HG02642 (cell line): ENCODE results near the gene PRADC1.
"Not testable (repeated sequence)": the region's sequence is repeated elsewhere in the genome, so short reads cannot be mapped to it uniquely, and the experiment has no call there.

ENCODE experiments used
- ATAC-seq: cut with Tn5 transposase; IDR thresholded peaks from one replicate; pipeline ENCODE4 v1.9.1; 2021; ENCODE audit warnings: mild to moderate bottlenecking; ENCODE audit not compliant: unreplicated experiment, poor library complexity

PRADC1 gene

DNA sequence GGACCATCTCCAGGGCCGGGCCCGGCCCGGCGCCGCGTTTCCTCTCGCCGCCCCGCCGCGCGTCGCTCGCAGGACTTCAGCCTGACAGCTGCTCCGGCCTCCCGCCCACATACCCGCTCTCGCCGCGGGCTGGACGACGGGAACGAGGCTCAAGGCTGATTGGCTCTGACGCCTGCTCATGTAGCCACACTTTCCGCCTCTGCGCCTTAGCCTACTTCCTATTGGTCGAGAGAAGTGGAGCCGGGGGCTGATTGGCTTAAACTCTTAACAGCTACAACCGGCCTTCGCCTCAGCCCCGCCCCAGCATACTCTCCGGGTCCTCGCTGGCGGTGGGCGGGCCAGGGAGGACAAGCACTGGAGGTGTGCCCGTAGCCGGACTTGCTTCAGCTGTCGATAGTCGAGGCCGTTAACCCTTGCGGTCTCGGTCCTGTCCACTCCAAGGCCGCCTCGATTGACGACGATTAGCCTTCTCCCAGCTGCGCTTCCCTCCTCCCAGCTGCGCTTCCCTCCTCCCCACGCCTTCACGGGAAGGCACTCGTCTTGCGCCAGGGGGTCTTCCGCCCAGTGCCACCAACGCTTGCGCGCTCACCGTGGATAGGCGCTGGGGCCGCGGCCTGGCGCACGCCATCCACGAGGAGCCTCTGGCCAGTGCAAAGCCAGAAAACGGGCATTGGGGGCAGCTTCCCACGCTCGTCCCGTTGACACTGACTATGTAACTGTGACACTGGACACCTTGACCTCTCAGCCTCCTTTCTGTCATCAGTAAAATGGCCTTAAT is at the start of gene PRADC1:
TSS of gene PRADC1 (minus strand) at position 86 of the 778 bp plus-strand sequence. CDS start at position 7, 79 bp downstream.
- peak; percentile 93 for ATAC-seq

DNA sequence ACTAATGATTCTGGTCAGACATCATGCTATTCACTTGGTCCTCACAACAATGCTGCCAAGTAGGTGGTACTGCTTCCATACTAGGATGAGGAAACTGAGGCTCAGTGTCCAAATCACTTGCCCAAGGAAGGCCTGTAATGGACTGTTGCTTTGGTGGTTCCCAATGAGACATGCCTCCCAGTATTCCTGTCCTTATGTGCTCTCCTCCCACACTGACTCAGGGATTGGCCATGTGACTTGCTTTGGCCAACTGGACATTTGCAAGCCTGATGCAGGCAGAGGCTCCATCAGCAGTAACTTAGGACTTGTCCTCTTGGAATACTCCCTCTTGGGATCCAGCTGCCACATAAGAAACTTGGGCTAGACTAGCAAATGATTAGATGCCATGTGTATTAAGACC is 48.2 kb upstream of the PRADC1 start:
- ATAC-seq: no peak

DNA sequence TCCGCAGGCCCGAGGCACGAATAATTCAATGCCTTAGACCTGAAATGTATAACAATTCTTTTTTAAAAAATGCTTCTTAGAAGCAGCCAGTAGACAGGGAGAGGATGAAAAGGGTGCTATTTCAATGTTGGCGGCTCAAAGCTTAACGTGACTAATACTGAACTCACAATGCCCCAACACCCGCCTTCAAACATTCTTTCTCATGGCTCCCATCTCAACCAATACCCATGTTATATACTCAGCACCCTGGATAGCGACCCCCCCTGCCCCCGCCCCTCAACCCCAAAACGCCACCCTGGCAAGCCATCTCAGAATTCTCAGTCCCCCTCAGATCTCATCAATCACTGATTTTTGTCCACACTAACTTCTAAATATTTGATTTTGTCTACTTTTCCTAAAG is 46.8 kb upstream of the PRADC1 start:
- ATAC-seq: no peak

DNA sequence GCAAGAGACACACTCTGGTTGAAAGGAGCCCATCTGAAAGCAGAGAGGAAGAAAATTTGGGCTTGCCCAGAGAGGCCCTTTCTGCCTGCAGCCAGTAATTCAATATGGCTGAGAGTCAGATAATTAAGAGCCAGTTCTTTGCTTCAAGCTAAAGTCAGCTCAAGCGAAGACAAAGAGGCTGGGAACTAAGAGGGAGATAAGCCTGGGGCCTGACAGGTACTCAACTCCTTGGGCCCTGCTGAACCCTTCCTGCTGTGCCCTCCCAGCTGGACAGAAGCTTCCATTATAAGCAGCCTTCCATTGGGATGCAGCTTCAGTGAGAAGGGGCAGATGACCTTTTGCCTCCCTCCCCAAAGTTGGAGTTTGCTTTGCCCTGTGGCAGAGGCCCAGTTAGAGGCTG is 39.2 kb upstream of the PRADC1 start:
- no peak for ATAC-seq

GRCh38 chr2:73269686-73270465 is 36.8 kb upstream of the PRADC1 start:
- ATAC-seq: no peak

GRCh38 chr2:73268830-73269685 is 36.0 kb upstream of the PRADC1 start:
- ATAC-seq: peak; percentile 66

DNA sequence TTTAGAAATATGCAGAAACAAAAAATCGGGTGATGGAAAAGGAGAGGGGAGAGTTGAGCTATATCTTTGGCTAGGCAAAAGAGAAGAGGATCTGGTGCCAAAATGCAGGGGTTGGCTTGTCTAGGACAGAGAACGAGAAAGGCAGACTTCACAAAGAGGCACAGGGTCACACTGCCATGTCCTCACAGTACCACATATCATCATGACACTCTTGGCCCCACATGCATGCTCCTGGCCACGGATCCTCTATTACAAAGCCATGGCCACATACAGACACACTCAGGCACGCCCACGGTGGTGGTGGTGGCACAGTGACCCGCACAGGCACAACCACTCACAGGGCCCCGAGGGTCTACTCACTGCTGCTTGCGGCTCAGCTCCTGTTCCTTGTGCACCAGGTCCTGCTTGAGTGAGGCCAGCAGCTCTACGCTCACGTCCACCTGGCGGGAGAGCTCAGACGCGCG is 35.4 kb upstream of the PRADC1 start:
- ATAC-seq: no peak

DNA sequence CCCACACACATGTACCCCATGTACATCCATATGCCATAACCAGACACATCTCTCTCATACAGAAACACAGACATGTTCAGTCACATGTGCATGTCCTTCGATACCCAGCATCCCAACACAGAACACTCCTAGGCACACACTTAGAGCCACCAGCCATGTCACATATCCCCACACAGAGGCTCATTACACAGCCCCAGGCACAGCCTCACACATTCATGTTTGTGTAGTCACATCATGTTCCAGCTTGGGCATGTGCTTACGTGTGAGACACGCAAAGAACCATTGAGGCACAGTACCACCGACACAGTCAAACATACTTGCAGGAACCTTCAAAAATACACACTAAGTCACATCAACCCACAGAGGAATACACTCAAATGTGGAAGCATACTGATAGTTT is 34.0 kb upstream of the PRADC1 start:
- no peak for ATAC-seq

- no peak for ATAC-seq
These were observed 33.2 kb upstream of the PRADC1 start for GRCh38 chr2:73266061-73266901.

GRCh38 chr2:73265298-73266060 is 32.4 kb upstream of the PRADC1 start:
- no peak for ATAC-seq

GRCh38 chr2:73264783-73265182 is 31.7 kb upstream of the PRADC1 start:
- no peak for ATAC-seq

DNA sequence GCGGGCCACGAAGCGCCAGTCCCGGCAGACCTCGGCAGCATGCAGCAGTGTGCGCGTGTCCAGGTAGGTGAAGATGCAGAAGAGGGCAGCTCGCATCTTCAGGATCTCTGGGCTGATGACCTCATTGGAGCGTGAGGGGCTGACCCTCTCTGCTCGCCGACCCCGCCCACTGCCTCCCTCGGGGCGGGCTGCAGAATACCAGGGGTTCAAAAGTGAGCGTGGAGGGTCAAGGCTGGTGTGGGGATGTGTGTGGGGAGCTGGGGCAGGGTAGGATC is 31.2 kb upstream of the PRADC1 start:
- ATAC-seq: no peak

GRCh38 chr2:73263540-73264331 is 30.7 kb upstream of the PRADC1 start:
- ATAC-seq: no peak

GRCh38 chr2:73262691-73263429 is 29.8 kb upstream of the PRADC1 start:
- ATAC-seq: not testable (repeated sequence)

- ATAC-seq: no peak
These were observed 29.1 kb upstream of the PRADC1 start for GRCh38 chr2:73262108-73262651.

DNA sequence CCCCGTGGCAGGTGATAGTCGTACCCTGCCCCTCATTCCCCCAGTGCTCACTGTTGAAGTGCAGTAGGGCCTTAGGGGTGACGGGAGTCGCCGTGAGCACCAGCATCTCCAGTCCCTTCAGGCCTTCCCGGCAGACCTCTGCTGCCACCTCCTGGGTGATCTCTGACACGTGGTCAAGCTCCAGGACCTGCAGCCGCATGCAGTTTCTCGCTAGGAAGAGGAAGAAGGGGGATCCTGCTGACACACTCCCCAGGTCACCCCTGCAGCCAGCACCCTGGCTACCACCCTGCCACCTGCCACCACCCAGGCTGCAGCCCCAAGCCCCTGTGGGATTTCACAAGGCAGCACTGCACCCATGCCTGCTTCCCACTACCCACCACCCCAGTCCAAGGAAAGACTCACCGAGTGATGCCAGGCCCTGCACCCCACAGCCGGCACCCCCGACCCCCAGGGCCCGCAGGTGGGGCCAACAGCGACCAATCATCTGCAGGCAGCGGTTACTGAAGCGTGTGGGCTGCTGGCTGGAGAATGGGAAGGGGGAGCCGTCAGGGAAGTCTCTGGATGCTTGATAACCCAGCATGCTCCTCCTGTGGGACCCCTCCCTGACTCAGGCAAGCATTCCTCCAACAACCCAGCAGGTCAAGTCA is 27.4 kb upstream of the PRADC1 start:
- ATAC-seq: no peak

- no peak for ATAC-seq
These were observed 26.8 kb upstream of the PRADC1 start for GRCh38 chr2:73259704-73260337.
